Activated CD4-positive, alpha-beta T cell treated with anti-CD3 and anti-CD28 coated beads for 36 hours (primary cell): ENCODE results near the gene MCHR2. TPM values are rescaled to one million over a fixed set of nuclear protein-coding genes. Genes with fewer than 3 reads are reported as not detected.

Source experiments
- ATAC-seq: fragments of 200-7000 bp; cut with Tn5 transposase; one replicate; pipeline ENCODE4 v1.10.0; 2021; ENCODE audit warnings: mild to moderate bottlenecking, moderate library complexity
- CTCF ChIA-PET: fragments of 350-600 bp; sonication (Branson Sonifier 250); formaldehyde crosslinking; loops from one replicate; lab custom pipeline; 2021; ENCODE audit warnings: antibody characterized with exemption; lab: Charles Lee
- POLR2A ChIA-PET: fragments of 350-600 bp; sonication (Branson Sonifier 250); formaldehyde crosslinking; loops from one replicate; lab custom pipeline; 2021; ENCODE audit warnings: antibody characterized with exemption, inconsistent platforms; lab: Charles Lee
- DNase-seq: peaks from one replicate; pipeline ENCODE4 v3.0.0-alpha.2; 2020
- H3K27ac Mint-ChIP-seq: one replicate; pipeline ENCODE4 v1.8.0; 2021; ENCODE audit warnings: mixed read lengths
- H3K27me3 Mint-ChIP-seq: one replicate; pipeline ENCODE4 v1.8.0; 2021; ENCODE audit warnings: mixed read lengths
- H3K36me3 Mint-ChIP-seq: one replicate; pipeline ENCODE4 v1.8.0; 2021; ENCODE audit warnings: low read depth, mixed read lengths
- H3K4me1 Mint-ChIP-seq: one replicate; pipeline ENCODE4 v1.8.0; 2021; ENCODE audit warnings: mixed read lengths
- H3K4me3 Mint-ChIP-seq: one replicate; pipeline ENCODE4 v1.8.0; 2021; ENCODE audit warnings: mild to moderate bottlenecking, moderate library complexity, mixed read lengths
- H3K9me3 Mint-ChIP-seq: one replicate; pipeline ENCODE4 v1.8.0; 2021; ENCODE audit warnings: low read depth, mixed read lengths
- intact Hi-C, 2 experiments: fragments of 100-400 bp; cut with DNase I in 1 of 2; cut with micrococcal nuclease in 1 of 2; formaldehyde crosslinking; loops; one replicate each; pipeline versions ENCODE4 v1.14.2 to v1.15.1; 2022 to 2024; cut with DNase I, micrococcal nuclease
- total RNA-seq, 2 experiments: library from RNA; stranded (reverse); gene quantifications; one replicate each; pipeline ENCODE4 v1.2.3, GENCODE V29; 2021

MCHR2 gene
- total RNA-seq, 2 experiments from 2014 or later = not detected

DNA sequence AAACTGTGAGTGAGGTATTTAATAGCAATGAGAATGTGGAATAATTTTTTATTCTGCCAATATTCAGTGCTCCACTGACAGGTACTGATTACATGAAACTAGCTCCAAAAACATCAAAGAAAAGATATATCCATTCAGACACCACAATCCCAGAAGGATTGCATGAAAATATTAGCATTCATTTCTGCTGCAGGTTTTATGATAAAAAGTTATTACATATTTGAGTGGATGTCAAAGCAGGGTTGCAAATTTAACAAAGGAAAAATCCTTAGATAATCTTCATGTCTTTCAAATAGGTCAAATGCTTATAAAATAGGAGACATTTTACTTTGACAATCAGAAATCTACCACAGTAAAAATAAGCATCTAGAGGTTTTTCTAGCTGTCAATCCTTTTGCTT lies 13.3 kb downstream of the MCHR2 start:
- Mint-ChIP-seq H3K36me3 (no peaks in the 10 kb centered on the region), H3K27me3 (peaks cover 7% of the 10 kb centered on the region), H3K4me3 (no peak overlapping the region), H3K9me3 (no peaks in the 10 kb centered on the region), H3K27ac (no peak overlapping the region), H3K4me1 (no peaks in the 10 kb centered on the region)
- ATAC-seq (no peak), DNase-seq (no peak)
- ChIA-PET POLR2A (no interaction called here), CTCF (no interaction called here)
- intact Hi-C loops = no loop called here

DNA sequence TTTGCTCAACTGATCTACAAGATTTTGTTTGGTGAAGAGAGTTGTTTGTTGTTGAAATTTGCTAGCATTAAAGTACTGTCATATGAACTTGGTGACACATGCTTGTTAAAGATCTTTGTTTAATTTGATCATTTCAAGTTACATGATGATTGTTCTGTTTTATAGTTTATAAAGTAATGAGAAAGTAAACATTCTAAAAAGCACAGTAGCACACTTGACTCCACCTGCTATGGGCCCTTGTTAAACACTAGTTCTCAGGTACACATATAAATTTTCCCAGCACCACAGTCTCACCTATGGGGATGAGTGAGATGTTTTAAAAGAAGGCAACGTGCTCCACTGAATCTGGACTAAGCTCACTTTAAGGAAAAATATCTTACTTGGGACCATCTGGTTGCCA lies 14.1 kb downstream of the MCHR2 start:
- H3K9me3 Mint-ChIP-seq = no peaks in the 10 kb centered on the region
- ATAC-seq (no peak), DNase-seq (no peak)
- ChIA-PET POLR2A (no interaction called here), CTCF (no interaction called here)
- no peaks in the 10 kb centered on the region for H3K4me1 Mint-ChIP-seq
- H3K27me3 Mint-ChIP-seq = peaks cover 4% of the 10 kb centered on the region
- H3K36me3 Mint-ChIP-seq = no peaks in the 10 kb centered on the region
- intact Hi-C loops = no loop called here
- H3K27ac Mint-ChIP-seq = no peak overlapping the region
- no peak overlapping the region for H3K4me3 Mint-ChIP-seq

DNA sequence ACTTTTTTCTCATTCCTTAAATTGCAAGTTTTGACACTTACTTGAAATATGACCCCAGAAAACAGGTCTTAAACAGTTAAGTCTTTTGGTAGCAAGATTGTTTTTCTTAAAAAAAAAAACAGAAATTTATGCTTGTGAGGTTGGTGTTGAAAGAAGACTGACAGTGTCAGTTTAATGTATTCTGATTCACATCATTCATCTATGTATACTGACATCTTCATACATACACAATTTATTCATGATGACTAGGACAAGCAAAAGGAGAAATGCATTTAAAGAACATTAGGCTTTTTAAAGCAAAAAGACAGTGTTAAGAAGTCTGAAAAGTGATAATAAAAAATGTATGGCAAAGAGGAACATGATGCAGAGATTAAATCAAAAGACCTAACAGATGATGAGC lies 27.0 kb downstream of the MCHR2 start:
- no peaks in the 10 kb centered on the region for H3K27me3 Mint-ChIP-seq
- no peaks in the 10 kb centered on the region for H3K9me3 Mint-ChIP-seq
- H3K36me3 Mint-ChIP-seq = no peaks in the 10 kb centered on the region
- intact Hi-C loops = no loop called here
- H3K4me1 Mint-ChIP-seq = no peaks in the 10 kb centered on the region
- H3K4me3 Mint-ChIP-seq = no peak overlapping the region
- H3K27ac Mint-ChIP-seq = no peak overlapping the region
- ChIA-PET POLR2A (no interaction called here), CTCF (interaction anchor here (1.0 kb wide), 1 partner anchor 99 kb away, joined by 3 read pairs; no protein-coding TSS in a partner anchor)
- DNase-seq = no peak
- ATAC-seq = no peak

DNA sequence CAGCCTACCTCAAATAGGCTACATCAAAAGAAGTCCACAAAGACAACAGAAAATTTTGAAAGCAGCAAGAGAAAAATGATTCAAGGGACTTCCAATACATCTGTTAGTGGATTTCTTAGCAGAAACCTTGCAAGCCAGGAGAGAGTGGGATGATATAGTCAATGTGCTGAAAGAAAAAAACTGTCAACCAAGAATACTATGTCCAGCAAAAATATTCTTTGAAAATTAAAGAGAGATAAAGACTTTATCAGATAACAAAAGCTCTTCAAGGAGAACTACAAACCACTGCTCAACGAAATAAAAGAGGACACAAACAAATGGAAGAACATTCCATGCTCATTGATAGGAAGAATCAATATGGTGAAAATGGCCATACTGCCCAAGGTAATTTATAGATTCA lies 34.0 kb downstream of the MCHR2 start:
- DNase-seq = no peak
- Mint-ChIP-seq H3K27ac (no peak overlapping the region), H3K4me1 (no peaks in the 10 kb centered on the region), H3K4me3 (no peak overlapping the region), H3K27me3 (peaks cover 3% of the 10 kb centered on the region), H3K9me3 (peaks cover 17% of the 10 kb centered on the region), H3K36me3 (no peaks in the 10 kb centered on the region)
- ChIA-PET POLR2A (no interaction called here), CTCF (no interaction called here)
- intact Hi-C loops = no loop called here
- ATAC-seq = no peak

DNA sequence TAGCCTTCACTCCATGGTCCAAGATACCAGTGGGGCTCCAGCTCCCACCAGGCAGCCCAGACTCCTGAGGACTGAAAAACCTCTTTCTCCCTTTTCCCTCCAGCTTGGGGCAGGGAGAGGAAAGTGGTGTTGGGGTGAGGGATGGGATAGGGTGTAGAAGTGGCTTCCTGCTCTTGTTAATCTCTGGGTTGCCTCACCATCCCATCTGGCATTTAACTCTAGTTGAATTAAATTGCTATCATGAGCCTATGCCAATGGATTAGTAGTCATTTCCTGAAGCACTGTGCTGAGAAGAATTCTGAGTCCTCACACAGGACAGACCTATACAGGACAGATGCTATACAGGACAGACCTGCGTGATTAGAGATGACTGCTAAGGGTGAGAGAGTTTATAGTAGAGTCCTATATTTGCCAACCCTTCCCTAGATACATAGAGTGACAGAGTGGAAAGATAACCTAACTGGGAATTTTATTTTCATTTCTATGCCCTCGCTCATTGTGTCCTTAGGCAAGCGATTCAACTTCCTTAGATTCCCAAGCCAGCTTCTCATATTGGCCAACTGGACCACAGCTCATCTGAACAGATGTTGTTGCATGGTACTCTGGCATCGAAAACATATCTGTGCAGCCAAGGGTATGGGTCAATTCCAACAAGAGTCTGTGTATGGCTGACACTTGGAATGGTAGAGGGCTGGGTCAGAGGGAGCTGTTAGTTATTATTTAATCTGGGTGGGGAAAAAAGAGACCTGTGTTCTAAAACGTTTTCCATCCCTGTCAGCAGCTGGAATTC lies 42.8 kb downstream of the MCHR2 start:
- POLR2A ChIA-PET = no interaction called here
- H3K27ac Mint-ChIP-seq = no peak overlapping the region
- H3K4me1 Mint-ChIP-seq = no peaks in the 10 kb centered on the region
- intact Hi-C loops = no loop called here
- H3K27me3 Mint-ChIP-seq = no peaks in the 10 kb centered on the region
- CTCF ChIA-PET = no interaction called here
- H3K4me3 Mint-ChIP-seq = no peak overlapping the region
- H3K36me3 Mint-ChIP-seq = no peaks in the 10 kb centered on the region
- H3K9me3 Mint-ChIP-seq = no peaks in the 10 kb centered on the region
- ATAC-seq = no peak
- DNase-seq = no peak

DNA sequence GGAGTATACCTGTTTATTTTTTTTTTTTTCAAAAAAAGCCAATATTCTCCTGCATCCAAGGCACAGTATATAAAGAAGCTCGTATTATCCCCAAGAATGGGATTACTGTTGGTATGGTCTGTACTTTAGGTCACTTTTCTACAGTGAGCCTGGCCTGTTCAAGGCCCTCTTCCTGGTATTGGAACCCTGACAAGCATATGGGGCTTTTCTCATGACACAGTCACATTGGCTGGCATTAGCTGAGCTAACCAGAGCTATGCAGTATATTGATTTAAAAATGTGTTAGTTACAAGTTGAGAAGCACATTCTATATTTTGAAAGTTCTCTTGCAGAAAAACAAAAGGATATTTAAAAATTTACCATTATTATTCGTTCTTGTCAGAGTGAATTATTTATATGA lies 48.0 kb downstream of the MCHR2 start:
- no peak overlapping the region for H3K27ac Mint-ChIP-seq
- intact Hi-C loops = no loop called here
- DNase-seq (no peak), ATAC-seq (no peak)
- CTCF ChIA-PET = no interaction called here
- H3K36me3 Mint-ChIP-seq = no peaks in the 10 kb centered on the region
- H3K9me3 Mint-ChIP-seq = no peaks in the 10 kb centered on the region
- no peaks in the 10 kb centered on the region for H3K4me1 Mint-ChIP-seq
- peaks cover 13% of the 10 kb centered on the region for H3K27me3 Mint-ChIP-seq
- POLR2A ChIA-PET = no interaction called here
- no peak overlapping the region for H3K4me3 Mint-ChIP-seq

DNA sequence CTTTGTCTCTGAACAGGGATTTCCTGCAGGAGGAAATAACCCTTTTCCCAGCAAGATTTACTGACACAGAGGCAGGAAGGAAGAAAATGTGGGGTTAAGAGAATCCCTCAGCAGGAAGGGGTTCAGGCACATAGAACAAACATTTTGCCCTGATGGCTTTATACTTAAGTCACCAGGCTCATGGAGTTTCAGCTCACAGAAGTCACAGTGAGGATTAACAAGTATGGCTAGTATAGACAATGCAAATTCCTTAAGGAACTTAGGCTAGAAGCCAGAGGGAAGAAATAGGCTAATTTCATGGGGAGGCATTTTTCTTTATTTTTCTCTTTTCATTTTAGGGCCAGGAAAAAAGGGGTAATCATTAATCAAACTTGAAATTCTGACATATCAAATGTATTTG lies 50.2 kb downstream of the MCHR2 start:
- no peaks in the 10 kb centered on the region for H3K9me3 Mint-ChIP-seq
- no peak overlapping the region for H3K4me3 Mint-ChIP-seq
- H3K27me3 Mint-ChIP-seq = peaks cover 15% of the 10 kb centered on the region
- DNase-seq (no peak), ATAC-seq (no peak)
- H3K4me1 Mint-ChIP-seq = no peaks in the 10 kb centered on the region
- no peaks in the 10 kb centered on the region for H3K36me3 Mint-ChIP-seq
- ChIA-PET CTCF (no interaction called here), POLR2A (no interaction called here)
- intact Hi-C loops = no loop called here
- no peak overlapping the region for H3K27ac Mint-ChIP-seq

DNA sequence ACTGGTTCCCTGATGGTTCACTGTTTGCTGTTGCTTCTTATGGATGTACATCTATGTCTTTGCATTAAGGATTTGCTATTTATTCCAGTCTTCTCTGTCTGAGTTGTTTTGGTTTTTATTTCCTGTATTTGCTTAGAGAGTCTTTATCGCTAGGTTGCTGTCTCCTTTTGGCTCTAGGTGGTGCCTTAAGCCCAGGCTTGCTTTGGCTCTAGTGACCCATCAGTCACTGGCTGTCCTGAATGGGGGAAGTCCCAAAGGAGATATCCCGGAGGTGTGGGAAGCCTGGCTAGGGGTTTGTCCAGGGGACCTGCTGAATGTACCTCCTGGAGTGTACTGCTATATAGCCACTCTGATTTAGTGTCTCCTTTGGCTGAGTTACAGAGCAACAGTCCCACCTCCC lies 53.4 kb downstream of the MCHR2 start:
- ATAC-seq = no peak
- Mint-ChIP-seq H3K27ac (no peak overlapping the region), H3K9me3 (no peaks in the 10 kb centered on the region), H3K4me3 (no peak overlapping the region), H3K27me3 (peaks cover 19% of the 10 kb centered on the region), H3K4me1 (no peaks in the 10 kb centered on the region), H3K36me3 (no peaks in the 10 kb centered on the region)
- no peak for DNase-seq
- intact Hi-C loops = no loop called here
- CTCF ChIA-PET = no interaction called here
- POLR2A ChIA-PET = no interaction called here

DNA sequence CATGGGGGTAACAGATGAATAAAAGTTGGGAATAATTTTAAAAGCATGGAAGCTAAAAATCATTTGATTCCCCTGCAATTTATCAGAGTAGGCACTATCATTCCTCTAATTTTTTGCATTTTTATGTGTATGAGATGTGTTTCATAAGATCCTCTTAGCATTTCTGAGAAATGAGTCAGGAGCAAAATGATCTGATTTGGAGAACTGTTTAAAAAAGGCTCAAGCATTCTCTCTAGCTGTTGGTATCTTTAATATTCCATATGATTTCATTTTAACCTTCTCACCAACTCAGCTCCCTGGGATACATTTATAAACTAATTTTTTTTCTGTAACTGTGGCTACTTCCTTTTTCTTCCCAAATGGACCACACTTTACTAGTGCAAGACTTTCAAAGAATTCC lies 60.9 kb downstream of the MCHR2 start:
- Mint-ChIP-seq H3K36me3 (no peaks in the 10 kb centered on the region), H3K27me3 (peaks cover 10% of the 10 kb centered on the region), H3K4me3 (no peak overlapping the region), H3K4me1 (no peaks in the 10 kb centered on the region), H3K27ac (no peak overlapping the region), H3K9me3 (no peaks in the 10 kb centered on the region)
- intact Hi-C loops = no loop called here
- ChIA-PET CTCF (no interaction called here), POLR2A (no interaction called here)
- no peak for DNase-seq
- ATAC-seq = no peak

DNA sequence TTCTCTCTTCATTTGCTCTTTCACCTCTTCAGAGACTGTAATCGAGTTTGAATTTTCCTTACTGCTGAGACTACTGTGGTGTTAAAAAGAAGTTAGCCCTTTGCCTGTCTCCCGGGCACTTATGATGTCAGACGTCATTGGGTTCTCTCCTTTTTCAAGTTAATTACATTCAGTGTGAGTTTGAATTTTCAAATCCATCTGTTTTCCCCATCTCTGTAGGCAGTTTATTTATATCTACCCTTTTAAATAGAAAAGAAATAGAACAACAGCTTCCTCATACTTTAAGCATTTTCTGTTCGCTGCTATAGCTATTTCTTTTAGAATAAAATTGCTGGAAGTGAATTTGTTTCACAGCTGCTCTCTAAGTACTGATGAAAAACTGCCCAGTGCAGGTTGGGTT lies 81.4 kb downstream of the MCHR2 start:
- no peaks in the 10 kb centered on the region for H3K9me3 Mint-ChIP-seq
- ChIA-PET POLR2A (no interaction called here), CTCF (no interaction called here)
- intact Hi-C loops = no loop called here
- ATAC-seq (no peak), DNase-seq (no peak)
- H3K4me1 Mint-ChIP-seq = no peaks in the 10 kb centered on the region
- no peak overlapping the region for H3K27ac Mint-ChIP-seq
- H3K4me3 Mint-ChIP-seq = no peak overlapping the region
- H3K36me3 Mint-ChIP-seq = no peaks in the 10 kb centered on the region
- H3K27me3 Mint-ChIP-seq = no peaks in the 10 kb centered on the region

DNA sequence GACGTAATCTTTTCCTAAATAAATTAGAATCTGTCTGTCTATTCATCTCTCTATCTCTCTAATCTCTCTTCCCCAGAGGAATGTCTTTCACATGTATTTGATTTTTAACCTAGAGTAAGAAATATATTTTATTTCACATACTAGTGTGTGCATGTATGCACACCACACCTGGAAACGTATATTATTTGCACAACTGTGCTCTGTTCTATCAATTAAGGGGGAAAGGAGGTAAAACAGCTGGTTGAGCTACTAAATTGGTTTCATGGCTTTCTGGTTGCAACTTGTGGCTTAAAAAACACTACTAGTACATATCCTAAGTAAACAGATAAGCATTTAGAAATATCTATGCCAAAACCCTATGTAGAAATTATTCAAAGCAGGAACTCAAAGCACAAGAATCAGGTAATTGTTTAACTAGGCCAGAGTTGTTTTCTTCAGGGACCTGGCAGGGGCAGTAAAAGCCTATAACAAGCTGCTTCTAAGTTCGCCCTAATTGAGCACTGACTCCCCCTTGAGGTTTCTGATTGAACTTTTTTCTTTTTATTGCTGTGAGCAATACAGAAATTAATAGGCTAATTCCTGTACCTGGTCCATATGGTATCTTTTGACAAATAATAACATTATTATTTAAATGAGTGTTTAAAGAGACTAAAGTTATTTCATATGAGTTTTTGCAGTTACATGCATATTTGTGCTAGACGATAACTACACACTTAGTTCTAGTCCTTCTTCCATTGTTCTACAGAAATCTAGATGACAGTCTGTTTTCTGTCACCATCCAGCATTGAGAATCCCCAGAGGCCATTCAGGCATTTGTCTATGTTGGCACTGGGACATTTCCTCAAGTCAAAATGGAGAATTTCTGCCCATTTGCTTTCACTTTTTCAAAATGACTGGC lies 88.6 kb downstream of the MCHR2 start:
- H3K27ac Mint-ChIP-seq = no peak overlapping the region
- H3K36me3 Mint-ChIP-seq = no peaks in the 10 kb centered on the region
- H3K9me3 Mint-ChIP-seq = no peaks in the 10 kb centered on the region
- peaks cover 7% of the 10 kb centered on the region for H3K27me3 Mint-ChIP-seq
- no peak for ATAC-seq
- no peak overlapping the region for H3K4me3 Mint-ChIP-seq
- no peaks in the 10 kb centered on the region for H3K4me1 Mint-ChIP-seq
- POLR2A ChIA-PET = no interaction called here
- CTCF ChIA-PET = interaction anchor here (0.8 to 1.3 kb wide), 2 partner anchors 10 to 37 kb away, joined by 4 to 5 read pairs; no protein-coding TSS in a partner anchor
- intact Hi-C loops = loop anchor here in 1 of 2 experiments (1.0 kb wide), 1 partner anchor 37 kb away; no protein-coding TSS in a partner anchor
- no peak for DNase-seq
